HG03520 (cell line): ENCODE data around the gene KIF26B.

ENCODE experiments used
- ATAC-seq: cut with Tn5 transposase; IDR thresholded peaks from one replicate; pipeline ENCODE4 v1.9.1; 2021; ENCODE audit warnings: mild to moderate bottlenecking, moderate library complexity; ENCODE audit not compliant: unreplicated experiment

The KIF26B gene

GRCh38 chr1:245542365-245542764 lies 387.6 kb downstream of the KIF26B start:
- no peak for ATAC-seq

- no peak for ATAC-seq
Measured at GRCh38 chr1:245544236-245544635, 389.5 kb downstream of the KIF26B start.

GRCh38 chr1:245546875-245547274 lies 392.1 kb downstream of the KIF26B start:
- no peak for ATAC-seq

- ATAC-seq = no peak
Measured at GRCh38 chr1:245549996-245550719, 395.4 kb downstream of the KIF26B start.

- no peak for ATAC-seq
Measured at GRCh38 chr1:245550720-245551043, 395.9 kb downstream of the KIF26B start.

- no peak for ATAC-seq
Measured at GRCh38 chr1:245551536-245551935, 396.8 kb downstream of the KIF26B start.

GRCh38 chr1:245552331-245552730 lies 397.5 kb downstream of the KIF26B start:
- ATAC-seq = no peak

- no peak for ATAC-seq
Measured at GRCh38 chr1:245556057-245556456, 401.3 kb downstream of the KIF26B start.

- no peak for ATAC-seq
Measured at GRCh38 chr1:245558069-245558468, 403.3 kb downstream of the KIF26B start.

GRCh38 chr1:245560316-245560859 lies 405.6 kb downstream of the KIF26B start:
- no peak for ATAC-seq

GRCh38 chr1:245561665-245562234 lies 407.0 kb downstream of the KIF26B start:
- ATAC-seq = no peak

GRCh38 chr1:245566134-245566533 lies 411.3 kb downstream of the KIF26B start:
- ATAC-seq = no peak

- no peak for ATAC-seq
Measured at GRCh38 chr1:245566952-245567351, 412.2 kb downstream of the KIF26B start.

GRCh38 chr1:245571815-245572294 lies 417.1 kb downstream of the KIF26B start:
- ATAC-seq = no peak

GRCh38 chr1:245572709-245573108 lies 417.9 kb downstream of the KIF26B start:
- no peak for ATAC-seq

- ATAC-seq = no peak
Measured at GRCh38 chr1:245575710-245576109, 420.9 kb downstream of the KIF26B start.

GRCh38 chr1:245576323-245576722 lies 421.5 kb downstream of the KIF26B start:
- ATAC-seq = no peak

- ATAC-seq = no peak
Measured at GRCh38 chr1:245577191-245578157, 422.7 kb downstream of the KIF26B start.

GRCh38 chr1:245578308-245578707 lies 423.5 kb downstream of the KIF26B start:
- ATAC-seq = no peak

- ATAC-seq = no peak
Measured at GRCh38 chr1:245578771-245579170, 424.0 kb downstream of the KIF26B start.

GRCh38 chr1:245579881-245580280 lies 425.1 kb downstream of the KIF26B start:
- ATAC-seq = no peak
